ENCODE measurements around the gene USP49. TPM values are rescaled to one million over a fixed set of nuclear protein-coding genes. Genes with fewer than 3 reads are reported as not detected.

Gene USP49
- total and polyA plus RNA-seq, 2 of the 13 experiments (the other 11 are each of a cell fraction or from before 2014, with no cell fraction given) = 2.9 to 4.3 TPM

DNA sequence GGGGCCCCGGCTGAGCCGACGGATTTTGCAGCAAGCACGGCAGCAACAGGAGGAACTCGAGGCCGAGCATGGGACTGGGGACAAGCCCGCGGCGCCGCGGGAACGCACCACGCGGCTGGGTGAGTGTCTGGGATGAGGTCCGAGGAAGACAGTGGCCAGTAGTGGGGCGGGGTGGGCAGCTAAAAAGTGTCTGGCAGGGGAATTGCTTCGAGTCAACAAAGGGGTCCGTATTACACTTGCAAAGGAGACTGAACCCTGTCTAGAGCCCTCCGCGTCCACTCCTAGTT, 26.5 kb upstream of the USP49 start (continued):
- TF ChIP-seq ZNF788 (CRISPR knock-in tag; IDR thresholded peaks at IDR 0.05; ENCODE audit: borderline replicate concordance) (no peak), ZNF253 (CRISPR knock-in tag; IDR thresholded peaks at IDR 0.05; ENCODE audit: borderline replicate concordance) (no peak), ATF7-NPFF (CRISPR knock-in tag; IDR thresholded peaks at IDR 0.05; ENCODE audit: low read depth) (0 out of 2 replicates have a peak, but pooled peaks have one; percentile 12), HES4 (CRISPR knock-in tag; IDR thresholded peaks at IDR 0.05; ENCODE audit: borderline replicate concordance) (peak; percentile 72; the same call in 1 of the 2 replicates), ZNF720 (CRISPR knock-in tag; IDR thresholded peaks at IDR 0.05) (no peak), SETDB1 (CRISPR knock-in tag; IDR thresholded peaks at IDR 0.05; ENCODE audit: borderline replicate concordance) (peak; percentile 10; the same call in 1 of the 2 replicates), ZNF619 (CRISPR knock-in tag; IDR thresholded peaks at IDR 0.05) (no peak), ZNF562 (CRISPR knock-in tag; IDR thresholded peaks at IDR 0.05; ENCODE audit: borderline replicate concordance) (no peak), HNRNPH1 (optimal IDR thresholded peaks at IDR 0.05; ENCODE audit: low read depth, low read length) (peak; percentile 12), CCAR2 (optimal IDR thresholded peaks at IDR 0.05; ENCODE audit: low read depth, low read length) (no peak), ZC3H13 (CRISPR knock-in tag; IDR thresholded peaks at IDR 0.05) (no peak), ZNF292 (CRISPR knock-in tag; IDR thresholded peaks at IDR 0.05; ENCODE audit: borderline replicate concordance, low read depth) (no peak), ZNF20 (CRISPR knock-in tag; IDR thresholded peaks at IDR 0.05) (no peak), HNRNPK (IDR thresholded peaks at IDR 0.05; ENCODE audit: low read depth, low read length, poor library complexity, severe bottlenecking) (no peak), SNAPC2 (CRISPR knock-in tag; IDR thresholded peaks at IDR 0.05) (peak; percentile 13; the same call in 1 of the 2 replicates), POLR2A (IDR thresholded peaks at IDR 0.05; ENCODE audit: insufficient read depth in 1 of 2, low read depth in 2 of 2, low read length in 2 of 2) (no peak), ZNF567 (CRISPR knock-in tag; IDR thresholded peaks at IDR 0.05; ENCODE audit: borderline replicate concordance) (no peak), HOXD1 (CRISPR knock-in tag; IDR thresholded peaks at IDR 0.05) (no peak), ZKSCAN1 (IDR thresholded peaks at IDR 0.05; ENCODE audit: low read length) (no peak; the same call in 1 of the 2 replicates), FOSL1 (CRISPR knock-in tag; IDR thresholded peaks at IDR 0.05; ENCODE audit: borderline replicate concordance) (no peak), ELF4 (CRISPR knock-in tag; IDR thresholded peaks at IDR 0.05; ENCODE audit: borderline replicate concordance) (0 out of 2 replicates have a peak, but pooled peaks have one; percentile 11), PAX8 (CRISPR knock-in tag; IDR thresholded peaks at IDR 0.05; ENCODE audit: borderline replicate concordance) (no peak), ZZZ3 (CRISPR knock-in tag; IDR thresholded peaks at IDR 0.05; ENCODE audit: borderline replicate concordance) (no peak), ZBTB42 (CRISPR knock-in tag; IDR thresholded peaks at IDR 0.05) (0 out of 2 replicates have a peak, but pooled peaks have one; percentile 12), PAF1 (CRISPR knock-in tag; IDR thresholded peaks at IDR 0.05) (no peak)
- TF ChIP-seq, protein P1, sequence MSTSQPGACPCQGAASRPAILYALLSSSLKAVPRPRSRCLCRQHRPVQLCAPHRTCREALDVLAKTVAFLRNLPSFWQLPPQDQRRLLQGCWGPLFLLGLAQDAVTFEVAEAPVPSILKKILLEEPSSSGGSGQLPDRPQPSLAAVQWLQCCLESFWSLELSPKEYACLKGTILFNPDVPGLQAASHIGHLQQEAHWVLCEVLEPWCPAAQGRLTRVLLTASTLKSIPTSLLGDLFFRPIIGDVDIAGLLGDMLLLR (CRISPR knock-in tag; IDR thresholded peaks at IDR 0.05) = no peak
- TF ChIP-seq, protein P2, sequence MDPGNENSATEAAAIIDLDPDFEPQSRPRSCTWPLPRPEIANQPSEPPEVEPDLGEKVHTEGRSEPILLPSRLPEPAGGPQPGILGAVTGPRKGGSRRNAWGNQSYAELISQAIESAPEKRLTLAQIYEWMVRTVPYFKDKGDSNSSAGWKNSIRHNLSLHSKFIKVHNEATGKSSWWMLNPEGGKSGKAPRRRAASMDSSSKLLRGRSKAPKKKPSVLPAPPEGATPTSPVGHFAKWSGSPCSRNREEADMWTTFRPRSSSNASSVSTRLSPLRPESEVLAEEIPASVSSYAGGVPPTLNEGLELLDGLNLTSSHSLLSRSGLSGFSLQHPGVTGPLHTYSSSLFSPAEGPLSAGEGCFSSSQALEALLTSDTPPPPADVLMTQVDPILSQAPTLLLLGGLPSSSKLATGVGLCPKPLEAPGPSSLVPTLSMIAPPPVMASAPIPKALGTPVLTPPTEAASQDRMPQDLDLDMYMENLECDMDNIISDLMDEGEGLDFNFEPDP (CRISPR knock-in tag; conservative IDR thresholded peaks at IDR 0.05) = no peak
- TF ChIP-seq, protein P3, sequence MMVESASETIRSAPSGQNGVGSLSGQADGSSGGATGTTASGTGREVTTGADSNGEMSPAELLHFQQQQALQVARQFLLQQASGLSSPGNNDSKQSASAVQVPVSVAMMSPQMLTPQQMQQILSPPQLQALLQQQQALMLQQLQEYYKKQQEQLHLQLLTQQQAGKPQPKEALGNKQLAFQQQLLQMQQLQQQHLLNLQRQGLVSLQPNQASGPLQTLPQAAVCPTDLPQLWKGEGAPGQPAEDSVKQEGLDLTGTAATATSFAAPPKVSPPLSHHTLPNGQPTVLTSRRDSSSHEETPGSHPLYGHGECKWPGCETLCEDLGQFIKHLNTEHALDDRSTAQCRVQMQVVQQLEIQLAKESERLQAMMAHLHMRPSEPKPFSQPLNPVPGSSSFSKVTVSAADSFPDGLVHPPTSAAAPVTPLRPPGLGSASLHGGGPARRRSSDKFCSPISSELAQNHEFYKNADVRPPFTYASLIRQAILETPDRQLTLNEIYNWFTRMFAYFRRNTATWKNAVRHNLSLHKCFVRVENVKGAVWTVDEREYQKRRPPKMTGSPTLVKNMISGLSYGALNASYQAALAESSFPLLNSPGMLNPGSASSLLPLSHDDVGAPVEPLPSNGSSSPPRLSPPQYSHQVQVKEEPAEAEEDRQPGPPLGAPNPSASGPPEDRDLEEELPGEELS (CRISPR knock-in tag; IDR thresholded peaks at IDR 0.05) = 0 out of 2 replicates have a peak, but pooled peaks have one; percentile 6
